Mesothelial cell of epicardium (in vitro differentiated cells): Measurements from ENCODE around the gene OLFML2A. TPM values are rescaled to one million over a fixed set of nuclear protein-coding genes. Genes with fewer than 3 reads are reported as not detected.

ENCODE experiments used
- DNase-seq, 2 experiments: peaks; one replicate each; pipeline ENCODE4 v3.0.0; 2021; ENCODE audit warnings: low spot score in 2 of 2; ENCODE audit not compliant: unreplicated experiment in 2 of 2
- H3K27ac Mint-ChIP-seq: 2 replicates; pipeline ENCODE4 v1.8.0; 2021; ENCODE audit warnings: mixed read lengths
- H3K27me3 Mint-ChIP-seq: 2 replicates; pipeline ENCODE4 v1.8.0; 2021; ENCODE audit warnings: low read depth, mixed read lengths
- H3K36me3 Mint-ChIP-seq: 2 replicates; pipeline ENCODE4 v1.8.0; 2021; ENCODE audit warnings: mixed read lengths
- H3K4me1 Mint-ChIP-seq: 2 replicates; pipeline ENCODE4 v1.8.0; 2021; ENCODE audit warnings: mixed read lengths
- H3K4me3 Mint-ChIP-seq: 2 replicates; pipeline ENCODE4 v1.8.0; 2021; ENCODE audit warnings: mild to moderate bottlenecking, moderate library complexity, mixed read lengths
- H3K9me3 Mint-ChIP-seq: 2 replicates; pipeline ENCODE4 v1.8.0; 2021; ENCODE audit warnings: mixed read lengths
- CTCF ChIP-seq: fragments of 200-600 bp; sonication (generic); IDR thresholded peaks from one replicate; pipeline ENCODE4 v1.5.0; 2021; ENCODE audit warnings: antibody characterized with exemption; ENCODE audit not compliant: unreplicated experiment
- total RNA-seq: library from RNA; stranded (reverse); gene quantifications from 3 replicates; pipeline ENCODE4 v1.2.1, GENCODE V29; 2021

Gene OLFML2A
- total RNA-seq, 1 donor from 2014 or later, result 37.4 TPM

GRCh38 chr9:124858330-124859046, 81.6 kb downstream of the OLFML2A start:
- DNase-seq, result no peak
- no peaks in the 10 kb centered on the region for H3K9me3 Mint-ChIP-seq
- H3K27ac Mint-ChIP-seq, result no peak overlapping the region
- H3K36me3 Mint-ChIP-seq, result peaks cover 6% of the 10 kb centered on the region
- H3K4me3 Mint-ChIP-seq, result no peak overlapping the region
- TF ChIP-seq CTCF, result no peak
- H3K27me3 Mint-ChIP-seq, result no peaks in the 10 kb centered on the region
- H3K4me1 Mint-ChIP-seq, result peaks cover 25% of the 10 kb centered on the region

- no peak for TF ChIP-seq CTCF
- no peaks in the 10 kb centered on the region for H3K27me3 Mint-ChIP-seq
- peaks cover 6% of the 10 kb centered on the region for H3K36me3 Mint-ChIP-seq
- H3K27ac Mint-ChIP-seq, result peak overlapping the region; percentile 87
- H3K4me3 Mint-ChIP-seq, result peak overlapping the region; percentile 94
- peaks cover 27% of the 10 kb centered on the region for H3K4me1 Mint-ChIP-seq
- DNase-seq, result no peak
- no peaks in the 10 kb centered on the region for H3K9me3 Mint-ChIP-seq
These were observed 83.1 kb downstream of the OLFML2A start for GRCh38 chr9:124859803-124860581.

- Mint-ChIP-seq H3K4me1 (peaks cover 27% of the 10 kb centered on the region), H3K36me3 (peaks cover 6% of the 10 kb centered on the region), H3K9me3 (no peaks in the 10 kb centered on the region)
These were observed 83.8 kb downstream of the OLFML2A start for GRCh38 chr9:124860582-124861341.

GRCh38 chr9:124861342-124862229, 84.7 kb downstream of the OLFML2A start, which contains the start of the genes ARPC5L and RPL35:
TSS of gene ARPC5L (plus strand) at chr9:124862130. CDS start at chr9:124869291, 7,161 bp downstream.
TSS of gene RPL35 (minus strand) at chr9:124861957. CDS start at chr9:124861912, 45 bp downstream.
- Mint-ChIP-seq H3K27ac (peak within 1 kb of the TSS; percentile 99), H3K9me3 (no peaks in the 10 kb centered on the region), H3K36me3 (peaks cover 6% of the 10 kb centered on the region), H3K27me3 (no peaks in the 10 kb centered on the region), H3K4me3 (peak within 1 kb of the TSS; percentile 94), H3K4me1 (peaks cover 27% of the 10 kb centered on the region)
- peak; percentile 93 to 96 for DNase-seq
- peak; percentile 34 for TF ChIP-seq CTCF

More at GRCh38 chr9:124860582-124861341, 83.8 kb downstream of the OLFML2A start:
- Mint-ChIP-seq H3K27me3 (no peaks in the 10 kb centered on the region), H3K4me3 (peak overlapping the region; percentile 94), H3K27ac (peak overlapping the region; percentile 99)
- no peak for DNase-seq
- peak; percentile 1 for TF ChIP-seq CTCF
